ENCODE results near the gene VPS8. TPM values are rescaled to one million over a fixed set of nuclear protein-coding genes. Genes with fewer than 3 reads are reported as not detected.

Gene VPS8
- total RNA-seq, 4 donors from 2014 or later, result 31.0 to 39.0 (median 32.6) TPM

GRCh38 chr3:184874709-184875644, 63.0 kb downstream of the VPS8 start:
- WGBS, result 71% methylated on average over 5 of the region's 5 CpGs
- Histone ChIP-seq H3K27me3 (no peaks in the 10 kb centered on the region), H3K4me3 (no peak overlapping the region), H3K9me3 (no peaks in the 10 kb centered on the region), H3K36me3 (peaks cover 11 to 44% (median 33%) of the 10 kb centered on the region in 4 donors), H3K4me1 (peaks cover 0 to under 1% (median under 1%) of the 10 kb centered on the region in 4 donors), H3K27ac (replicated peaks in 1 of 4) (no peak overlapping the region)
- TF ChIP-seq POLR2AphosphoS5 (IDR thresholded peaks at IDR 0.05), result no peak
- no peak for TF ChIP-seq EP300 (IDR thresholded peaks at IDR 0.05)
- peak; percentile 36 to 57 (median 44) for TF ChIP-seq CTCF (IDR thresholded peaks at IDR 0.05)
- no peak for TF ChIP-seq POLR2A (IDR thresholded peaks at IDR 0.05; ENCODE audit: low read depth)
- no peak for DNase-seq (ENCODE audit: extremely low spot score)
- intact Hi-C loops (cut with DNase I), result loop anchor here (5.0 kb wide), 1 partner anchor 302 kb away; no protein-coding TSS in a partner anchor

- intact Hi-C loops (cut with DNase I), result no loop called here
- DNase-seq (ENCODE audit: extremely low spot score), result no peak
- Histone ChIP-seq H3K9me3 (no peaks in the 10 kb centered on the region), H3K36me3 (peaks cover 2 to 32% (median 21%) of the 10 kb centered on the region in 4 donors), H3K4me1 (peaks cover 0 to 11% (median 9%) of the 10 kb centered on the region in 4 donors), H3K27me3 (no peaks in the 10 kb centered on the region), H3K4me3 (no peak overlapping the region), H3K27ac (replicated peaks in 1 of 4) (no peak overlapping the region)
- no peak for TF ChIP-seq POLR2A (IDR thresholded peaks at IDR 0.05; ENCODE audit: low read depth)
- no peak for TF ChIP-seq POLR2AphosphoS5 (IDR thresholded peaks at IDR 0.05)
- TF ChIP-seq CTCF (IDR thresholded peaks at IDR 0.05), result no peak
- no peak for TF ChIP-seq EP300 (IDR thresholded peaks at IDR 0.05)
- WGBS, result 59% methylated on average over 2 of the region's 2 CpGs
Measured at GRCh38 chr3:184880276-184881019, 68.5 kb downstream of the VPS8 start.

GRCh38 chr3:184884359-184885017, 72.5 kb downstream of the VPS8 start:
- TF ChIP-seq EP300 (IDR thresholded peaks at IDR 0.05) (no peak), POLR2A (IDR thresholded peaks at IDR 0.05; ENCODE audit: low read depth) (no peak), CTCF (IDR thresholded peaks at IDR 0.05) (no peak), POLR2AphosphoS5 (IDR thresholded peaks at IDR 0.05) (no peak)
- no peaks in the 10 kb centered on the region for H3K27me3 ChIP-seq
- H3K4me3 ChIP-seq, result no peak overlapping the region
- peaks cover 0 to 11% (median 9%) of the 10 kb centered on the region in 4 donors for H3K4me1 ChIP-seq
- no peak overlapping the region for H3K27ac ChIP-seq (replicated peaks in 1 of 4)
- WGBS, result 64% methylated on average over 1 of the region's 1 CpG
- no peak for DNase-seq (ENCODE audit: extremely low spot score)
- no peaks in the 10 kb centered on the region for H3K9me3 ChIP-seq
- intact Hi-C loops (cut with DNase I), result no loop called here
- peaks cover 0 to 47% (median 14%) of the 10 kb centered on the region in 4 donors for H3K36me3 ChIP-seq

GRCh38 chr3:184885112-184885511, 73.1 kb downstream of the VPS8 start:
- 80% methylated on average over 4 of the region's 4 CpGs for WGBS
- Histone ChIP-seq H3K9me3 (no peaks in the 10 kb centered on the region), H3K4me1 (peaks cover 0 to 10% (median 7%) of the 10 kb centered on the region in 4 donors), H3K4me3 (no peak overlapping the region), H3K36me3 (peaks cover 0 to 47% (median 14%) of the 10 kb centered on the region in 4 donors), H3K27ac (replicated peaks in 1 of 4) (no peak overlapping the region), H3K27me3 (no peaks in the 10 kb centered on the region)
- DNase-seq (ENCODE audit: extremely low spot score), result no peak
- TF ChIP-seq EP300 (IDR thresholded peaks at IDR 0.05) (no peak), CTCF (IDR thresholded peaks at IDR 0.05) (no peak), POLR2AphosphoS5 (IDR thresholded peaks at IDR 0.05) (no peak), POLR2A (IDR thresholded peaks at IDR 0.05; ENCODE audit: low read depth) (no peak)
- intact Hi-C loops (cut with DNase I), result no loop called here
